GM18867 (cell line): Measurements from ENCODE around the gene AKR7A3.
"Not testable (repeated sequence)": the region's sequence is repeated elsewhere in the genome, so short reads cannot be mapped to it uniquely, and the experiment has no call there.

ENCODE experiments used
- ATAC-seq: cut with Tn5 transposase; IDR thresholded peaks from one replicate; pipeline ENCODE4 v1.9.1; 2021; ENCODE audit warnings: mild to moderate bottlenecking, moderate library complexity; ENCODE audit not compliant: unreplicated experiment

AKR7A3 gene

GRCh38 chr1:19257178-19257914 is 31.2 kb downstream of the AKR7A3 start:
- no peak for ATAC-seq

GRCh38 chr1:19256301-19256700 is 32.3 kb downstream of the AKR7A3 start:
- ATAC-seq, result not testable (repeated sequence)

- ATAC-seq, result no peak
These were observed 33.3 kb downstream of the AKR7A3 start for GRCh38 chr1:19255288-19255687.

GRCh38 chr1:19254416-19254815 is 34.2 kb downstream of the AKR7A3 start:
- no peak for ATAC-seq

GRCh38 chr1:19251305-19252196 is 37.0 kb downstream of the AKR7A3 start, which contains the start of the genes EMC1 and MRTO4:
Gene EMC1 (minus strand): TSS chr1:19251524. CDS start chr1:19251509, 15 bp downstream.
Gene MRTO4 (plus strand): TSS chr1:19251805. CDS start chr1:19251836, 31 bp downstream.
- ATAC-seq, result peak; percentile 76

GRCh38 chr1:19250629-19251304 is 37.8 kb downstream of the AKR7A3 start:
- no peak for ATAC-seq

- no peak for ATAC-seq
These were observed 47.7 kb downstream of the AKR7A3 start for GRCh38 chr1:19240673-19241538.

GRCh38 chr1:19239876-19240275 is 48.7 kb downstream of the AKR7A3 start:
- no peak for ATAC-seq

- no peak for ATAC-seq
These were observed 54.3 kb downstream of the AKR7A3 start for GRCh38 chr1:19234224-19234623.
